Measurements from ENCODE around the gene SLC22A23. TPM values are rescaled to one million over a fixed set of nuclear protein-coding genes. Genes with fewer than 3 reads are reported as not detected.

The SLC22A23 gene
- total RNA-seq, 1 experiment from 2014 or later = 6.8 TPM

DNA sequence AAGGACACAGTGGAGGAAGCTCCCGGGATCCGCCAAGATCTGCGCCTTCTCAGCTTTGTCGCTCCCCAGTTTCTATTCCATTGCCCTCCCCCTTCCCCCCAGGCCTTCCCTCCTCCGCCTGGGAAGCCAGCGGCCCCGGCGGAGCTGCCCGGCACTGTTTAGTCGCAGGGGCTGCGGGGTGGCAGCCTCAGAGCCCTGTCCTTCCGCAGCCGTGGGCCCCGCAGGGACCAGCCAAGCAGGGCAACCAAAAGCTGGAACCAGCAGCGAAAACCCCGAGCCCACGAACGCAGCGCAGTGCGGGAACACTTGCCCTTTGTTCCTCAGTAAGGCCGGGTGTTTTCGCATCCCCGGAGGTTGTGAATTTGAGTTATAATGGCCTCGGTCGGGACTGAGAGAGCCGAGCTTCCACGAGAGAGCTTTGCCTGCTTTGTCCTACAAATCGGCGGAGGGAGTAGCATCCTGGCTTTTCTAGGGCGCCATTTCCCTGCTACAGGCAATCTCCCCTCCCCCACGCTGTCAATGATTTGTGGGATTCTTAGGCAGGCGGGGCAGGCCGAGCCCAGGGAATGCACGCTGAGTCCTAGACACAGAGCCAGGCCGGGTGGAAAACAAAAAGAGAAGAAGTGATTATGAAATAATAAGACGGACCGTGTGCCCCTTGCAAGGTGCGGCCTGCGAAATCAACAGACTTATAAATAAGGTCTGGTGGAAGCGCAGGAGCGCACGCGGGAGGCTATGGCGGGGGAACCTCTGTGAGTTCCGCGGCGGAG lies 225.4 kb downstream of the SLC22A23 start:
- peak overlapping the region; percentile 57 for H3K9ac ChIP-seq (ENCODE audit: extremely low read depth, insufficient read length, low read length)
- no peak overlapping the region for H2BK15ac ChIP-seq (ENCODE audit: low read depth, low read length)
- no peak overlapping the region for H4K91ac ChIP-seq (ENCODE audit: insufficient read length, low read depth, low read length)
- no peak overlapping the region for H4K8ac ChIP-seq (replicated peaks; ENCODE audit: insufficient read length, low read depth, low read length)
- no peak overlapping the region for H3K4ac ChIP-seq (ENCODE audit: low read depth, low read length)
- H2BK12ac ChIP-seq (ENCODE audit: insufficient read length, low read depth, low read length) = no peak overlapping the region
- H3K18ac ChIP-seq (ENCODE audit: insufficient read length, low read depth, low read length) = peak overlapping the region; percentile 66
- H3K79me1 ChIP-seq (ENCODE audit: insufficient read depth, low read depth, low read length, poor library complexity, severe bottlenecking) = no peaks in the 10 kb centered on the region
- no peak overlapping the region for H2BK120ac ChIP-seq (ENCODE audit: low read depth, low read length, poor library complexity, severe bottlenecking)
- peaks cover 11% of the 10 kb centered on the region; the same call in 1 of the 2 replicates for H3K4me1 ChIP-seq (ENCODE audit: insufficient read depth, low read length)
- H4K5ac ChIP-seq (ENCODE audit: insufficient read length, low read depth, low read length) = no peak overlapping the region
- H3K23me2 ChIP-seq (ENCODE audit: insufficient read length, low read depth, low read length, poor library complexity, severe bottlenecking) = peaks cover 41% of the 10 kb centered on the region
- no peaks in the 10 kb centered on the region; the same call in 1 of the 2 replicates for H3K27me3 ChIP-seq (ENCODE audit: insufficient read depth, low read length)
- H3K56ac ChIP-seq (ENCODE audit: insufficient read length, low read depth, low read length) = no peak overlapping the region
- H2BK20ac ChIP-seq (ENCODE audit: low read depth, low read length, poor library complexity, severe bottlenecking) = no peak overlapping the region
- peak; percentile 75 for DNase-seq
- TF ChIP-seq CTCF (conservative IDR thresholded peaks at IDR 0.05) = no peak
- WGBS (ENCODE audit: extremely low coverage, insufficient read length, low lambda C conversion rate) = no CpG with 5 or more reads among the region's 47 CpGs
- peak overlapping the region; percentile 67 for H3K4me2 ChIP-seq (ENCODE audit: insufficient read depth, insufficient read length, low read length)
- Mint-ChIP-seq H3K27me3 (ENCODE audit: low read depth) (peaks cover 43% of the 10 kb centered on the region), H3K9me3 (peaks cover 0 to 2% of the 10 kb centered on the region in 2 experiments; a peak in 1 of 5 replicates), H3K27ac (peak overlapping the region in 2 of 3 experiments; percentile 3 to 4; a peak in 4 of 7 replicates), H3K4me1 (peaks cover 49 to 51% of the 10 kb centered on the region in 2 experiments), H3K4me3 (peak overlapping the region; percentile 75 to 92), H3K36me3 (ENCODE audit: insufficient read depth in 1 of 3, low read depth in 3 of 3) (peaks cover 0 to 2% (median 2%) of the 10 kb centered on the region in 3 experiments; a peak in 5 of 7 replicates)
- H3K79me2 ChIP-seq (ENCODE audit: insufficient read depth, low read length) = peaks cover 10% of the 10 kb centered on the region; the same call in 1 of the 2 replicates
- H2BK5ac ChIP-seq (ENCODE audit: insufficient read length, low read length) = no peak overlapping the region
- H2AFZ ChIP-seq (ENCODE audit: low read length) = no peak overlapping the region
- no peaks in the 10 kb centered on the region for H4K20me1 ChIP-seq (ENCODE audit: control insufficient read depth, insufficient read depth, insufficient read length)
- H2AK5ac ChIP-seq (ENCODE audit: insufficient read length, low read length) = no peak overlapping the region
- H3K14ac ChIP-seq (ENCODE audit: insufficient read depth, low read length) = peak overlapping the region; percentile 51; the same call in 1 of the 2 replicates
- no peaks in the 10 kb centered on the region for H3K9me3 ChIP-seq (ENCODE audit: control insufficient read depth, low read depth, low read length)
- H3K27ac ChIP-seq (ENCODE audit: insufficient read length, low read depth, low read length) = no peak overlapping the region
- H3K23ac ChIP-seq (ENCODE audit: insufficient read length, low read depth, low read length) = no peak overlapping the region
- H3T11ph ChIP-seq (ENCODE audit: low read length) = no peak overlapping the region
